ENCODE results near the gene ZNF414.

Gene ZNF414

DNA sequence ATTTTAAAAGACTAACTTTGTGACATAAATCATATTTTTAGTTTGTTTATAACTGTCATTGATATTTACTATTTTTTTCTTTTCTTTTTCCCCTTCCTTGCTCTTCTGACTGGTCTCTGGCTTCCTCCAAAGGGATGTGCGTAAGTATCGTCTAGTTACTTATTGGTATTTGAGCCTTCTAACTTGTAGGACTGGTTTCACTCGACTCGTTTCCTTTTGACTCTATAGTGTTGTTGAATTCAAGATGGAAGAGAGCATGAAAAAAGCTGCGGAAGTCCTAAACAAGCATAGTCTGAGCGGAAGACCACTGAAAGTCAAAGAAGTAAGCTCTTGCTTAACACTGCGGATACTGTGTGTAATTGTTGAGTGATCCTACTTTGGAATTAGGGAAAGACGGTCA, 50.6 kb downstream of the ZNF414 start:
- DNase-seq (ENCODE audit: low spot score) = no peak

DNA sequence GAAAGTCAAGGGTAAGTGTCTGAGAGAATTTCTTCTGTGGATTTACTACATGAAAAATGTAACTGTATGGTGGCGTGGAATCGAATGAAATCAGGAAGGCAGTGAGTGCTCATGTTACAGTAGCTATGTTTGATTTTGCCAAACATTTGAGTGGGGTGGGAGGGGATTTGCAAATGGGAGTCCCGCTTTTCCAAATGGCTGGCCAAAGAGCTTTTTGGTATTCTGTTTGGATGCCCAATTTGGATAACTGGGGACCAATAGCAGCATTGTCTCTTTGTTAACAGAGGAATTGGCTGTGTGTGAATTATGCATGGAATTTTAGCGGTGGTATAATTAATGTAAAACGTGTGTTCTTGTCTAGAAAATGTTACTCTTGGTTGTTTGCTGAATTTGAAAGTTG, 51.4 kb downstream of the ZNF414 start:
- DNase-seq (ENCODE audit: low spot score) = no peak

DNA sequence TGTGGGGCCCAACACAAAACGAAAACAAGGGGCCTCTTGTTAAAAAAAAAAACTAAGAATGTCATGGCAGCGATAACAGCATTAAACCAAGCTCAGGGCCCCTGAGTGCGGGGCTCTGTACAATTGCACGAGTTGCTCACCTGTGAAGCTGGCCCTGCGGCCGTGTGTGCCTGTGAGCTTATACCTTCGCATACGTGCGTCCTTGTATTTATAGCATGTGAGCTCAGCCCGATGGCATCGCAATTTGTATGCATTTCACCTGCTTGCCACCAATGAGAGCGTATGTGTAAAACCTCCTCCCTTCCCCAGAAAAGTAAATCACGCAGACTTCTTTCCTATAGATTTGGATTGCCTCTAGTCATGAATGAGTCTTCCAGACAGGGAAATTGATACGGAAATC, 52.1 kb downstream of the ZNF414 start:
- no peak for DNase-seq (ENCODE audit: low spot score)

DNA sequence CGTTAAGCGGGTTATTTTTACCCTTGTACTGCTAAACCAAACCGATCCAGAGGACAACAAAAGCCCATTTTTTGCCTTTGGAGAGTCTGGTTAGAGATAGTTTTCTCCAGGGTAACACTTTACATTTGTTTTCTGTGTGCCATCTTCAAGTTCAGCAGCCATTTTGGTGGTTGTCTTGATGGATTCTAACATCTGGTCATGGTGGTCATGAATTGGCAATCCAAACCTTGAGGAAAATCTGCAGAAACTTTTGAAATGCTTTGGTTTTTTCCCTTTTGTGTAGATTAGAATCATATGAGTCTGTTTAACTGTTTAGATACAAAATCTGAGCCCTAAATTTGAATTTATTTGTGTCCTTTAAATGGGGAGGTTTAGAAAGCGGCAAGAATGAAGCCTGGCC, 52.6 kb downstream of the ZNF414 start:
- DNase-seq (ENCODE audit: low spot score) = no peak

DNA sequence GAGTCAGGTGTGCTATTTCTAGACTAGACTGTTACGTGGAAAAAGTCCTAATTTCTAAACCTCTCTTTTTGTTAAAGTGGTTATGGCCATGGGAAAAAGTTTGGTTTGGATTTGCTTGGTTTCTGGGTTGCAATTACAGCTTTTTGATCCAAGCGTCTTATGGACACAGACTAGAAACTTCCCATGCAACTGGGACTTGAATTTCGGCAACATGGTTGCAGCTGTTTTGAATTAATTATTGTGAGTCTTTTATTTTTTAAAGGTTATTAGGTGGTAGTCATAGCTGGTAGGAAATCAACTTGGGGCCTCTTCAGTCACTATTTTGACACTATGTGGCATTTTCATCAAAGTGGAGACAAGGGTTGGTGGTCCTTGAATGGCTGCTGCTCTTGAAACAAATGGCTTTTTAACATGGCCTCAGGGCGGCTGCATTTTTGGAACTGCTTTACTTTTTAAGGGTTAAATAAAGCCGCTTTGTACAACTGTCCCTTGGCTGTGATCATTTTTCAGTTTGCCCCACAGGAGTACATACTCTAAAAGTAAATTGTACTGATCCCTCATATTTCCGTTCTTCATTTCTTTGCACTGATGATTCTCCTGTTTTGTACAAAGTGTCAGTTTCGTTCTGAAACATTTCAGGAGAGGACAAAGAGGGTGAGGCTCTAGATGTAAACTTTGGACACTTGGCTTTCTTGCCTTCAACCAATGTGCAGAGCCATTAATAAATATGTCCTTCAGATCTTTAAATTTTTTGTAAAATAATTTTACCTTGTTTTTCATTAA, 53.3 kb downstream of the ZNF414 start:
- DNase-seq (ENCODE audit: low spot score) = no peak
